Caki2 (cell line): ENCODE results near the gene MLLT6. TPM values are rescaled to one million over a fixed set of nuclear protein-coding genes. Genes with fewer than 3 reads are reported as not detected.
A peak's percentile ranks its signal among the peaks of the same experiment; 100 is the strongest.

Experiments
- DNase-seq: peaks from one replicate; pipeline ENCODE4 v3.0.0-alpha.2; 2015; ENCODE audit warnings: low read depth
- in situ Hi-C: cut with HindIII; loops from 2 replicates; pipeline ENCODE4 v1.10.0; 2016; ENCODE audit warnings: low sequenced_read_pairs, low pct_unique_long_range_greater_than_20kb, mixed read lengths
- total RNA-seq: library from RNA; depleted of rRNA; stranded (reverse); fragments of >200 nt; shearing (Covaris generic); gene quantifications from 2 replicates; pipeline ENCODE4 v1.2.3, GENCODE V29; 2014; ENCODE audit warnings: low replicate concordance

The MLLT6 gene
- total RNA-seq, 1 experiment from 2014 or later = 27.9 TPM

GRCh38 chr17:38733982-38734973, 29.2 kb downstream of the MLLT6 start:
- no peak for DNase-seq
- in situ Hi-C loops = no loop called here

GRCh38 chr17:38735161-38735997, 30.3 kb downstream of the MLLT6 start:
- in situ Hi-C loops = no loop called here
- peak; percentile 34 for DNase-seq

DNA sequence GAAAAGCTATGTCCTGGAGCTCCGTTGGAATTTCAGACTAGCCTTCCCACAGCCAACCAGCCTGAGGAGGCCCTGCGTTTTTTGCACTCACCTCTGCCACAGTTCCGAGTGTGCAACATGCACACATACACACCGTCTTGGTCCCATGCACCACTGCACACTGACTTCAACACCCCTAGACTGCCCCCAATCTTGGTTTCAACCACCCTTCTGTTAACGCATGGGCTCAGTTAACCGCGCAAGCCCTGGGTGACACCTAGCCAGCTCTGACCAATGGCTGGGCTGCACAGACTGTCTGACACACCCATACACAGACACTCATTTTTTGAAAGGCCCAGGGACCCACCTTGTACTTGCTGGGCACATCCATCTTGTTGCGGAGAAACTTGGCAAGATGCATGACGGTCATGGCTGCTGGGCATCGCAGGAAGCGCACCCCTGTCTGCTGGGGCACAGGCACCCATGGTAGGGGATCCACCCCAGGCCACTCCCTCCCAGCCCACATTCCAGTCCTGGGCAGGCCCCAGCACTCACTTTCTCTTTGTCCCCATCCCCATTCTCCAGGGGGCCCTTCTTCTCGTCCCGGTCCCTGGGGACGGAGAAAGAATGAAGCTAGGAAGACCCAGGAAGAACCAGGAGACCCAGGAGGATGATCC, 33.1 kb downstream of the MLLT6 start:
- DNase-seq = no peak
- in situ Hi-C loops = no loop called here

DNA sequence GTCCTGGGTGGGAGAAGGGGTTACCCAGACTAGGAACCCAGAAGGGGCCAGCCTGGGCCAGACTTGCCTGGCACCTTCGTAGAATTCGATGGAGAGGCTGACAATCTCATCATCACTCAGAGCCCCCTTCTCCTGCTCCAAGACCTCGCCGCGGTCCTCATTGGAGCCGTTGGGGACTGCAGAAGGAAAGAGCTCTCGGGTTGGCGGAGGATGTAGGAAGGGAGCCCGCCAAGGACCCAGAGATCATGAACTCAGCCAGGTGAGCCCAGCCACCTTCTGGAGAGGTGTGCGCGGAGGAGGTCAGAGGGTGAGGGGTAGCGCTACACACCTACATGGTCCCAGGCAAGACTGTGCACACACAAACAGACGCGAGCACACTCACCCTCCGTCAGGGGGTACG, 33.6 kb downstream of the MLLT6 start:
- DNase-seq = no peak
- in situ Hi-C loops = no loop called here

- no peak for DNase-seq
- in situ Hi-C loops = no loop called here
Observed at GRCh38 chr17:38739305-38739704, 34.2 kb downstream of the MLLT6 start.

GRCh38 chr17:38740044-38740443, 35.0 kb downstream of the MLLT6 start:
- in situ Hi-C loops = no loop called here
- DNase-seq = no peak

DNA sequence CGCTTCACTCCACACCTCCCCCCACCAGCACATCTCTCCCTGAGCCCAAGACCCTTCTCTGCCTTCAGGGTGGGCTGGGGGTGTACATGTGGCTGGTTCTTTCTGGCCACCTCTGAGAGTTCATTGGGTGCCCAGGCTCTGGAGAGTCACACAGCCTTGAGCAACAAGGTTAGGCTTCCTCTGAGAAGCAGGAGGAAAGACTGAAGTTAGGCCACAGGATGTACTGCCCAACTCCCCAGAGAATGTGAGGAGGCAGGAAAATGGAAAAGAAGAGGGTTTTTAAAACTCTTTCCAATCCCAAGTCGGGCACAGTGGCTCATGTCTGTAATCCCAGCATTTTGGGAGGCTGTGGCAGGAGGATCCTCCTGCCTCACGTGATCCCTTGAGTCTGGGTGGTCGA, 35.7 kb downstream of the MLLT6 start:
- in situ Hi-C loops = no loop called here
- no peak for DNase-seq

DNA sequence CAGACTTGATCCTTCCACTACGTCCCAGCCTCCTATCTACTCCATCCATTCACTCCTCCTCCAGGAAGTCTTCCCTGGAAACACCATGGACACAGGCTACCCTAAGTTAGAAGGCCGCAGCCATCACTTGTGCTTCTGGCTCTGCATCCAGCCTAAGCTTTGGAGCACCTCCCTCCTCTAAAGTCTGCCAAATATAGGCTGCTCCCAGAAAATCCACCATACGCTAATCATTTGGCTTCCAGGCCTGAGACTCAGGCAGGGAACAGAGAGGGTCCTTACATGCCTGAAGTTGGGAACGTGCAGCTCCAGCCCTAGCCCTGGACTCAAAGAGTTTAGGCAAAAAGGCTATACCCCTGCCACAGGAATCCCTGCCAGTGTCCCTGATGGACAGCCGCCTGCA, 36.4 kb downstream of the MLLT6 start:
- no peak for DNase-seq
- in situ Hi-C loops = no loop called here

GRCh38 chr17:38741921-38742410, 36.9 kb downstream of the MLLT6 start:
- DNase-seq = no peak
- in situ Hi-C loops = no loop called here

DNA sequence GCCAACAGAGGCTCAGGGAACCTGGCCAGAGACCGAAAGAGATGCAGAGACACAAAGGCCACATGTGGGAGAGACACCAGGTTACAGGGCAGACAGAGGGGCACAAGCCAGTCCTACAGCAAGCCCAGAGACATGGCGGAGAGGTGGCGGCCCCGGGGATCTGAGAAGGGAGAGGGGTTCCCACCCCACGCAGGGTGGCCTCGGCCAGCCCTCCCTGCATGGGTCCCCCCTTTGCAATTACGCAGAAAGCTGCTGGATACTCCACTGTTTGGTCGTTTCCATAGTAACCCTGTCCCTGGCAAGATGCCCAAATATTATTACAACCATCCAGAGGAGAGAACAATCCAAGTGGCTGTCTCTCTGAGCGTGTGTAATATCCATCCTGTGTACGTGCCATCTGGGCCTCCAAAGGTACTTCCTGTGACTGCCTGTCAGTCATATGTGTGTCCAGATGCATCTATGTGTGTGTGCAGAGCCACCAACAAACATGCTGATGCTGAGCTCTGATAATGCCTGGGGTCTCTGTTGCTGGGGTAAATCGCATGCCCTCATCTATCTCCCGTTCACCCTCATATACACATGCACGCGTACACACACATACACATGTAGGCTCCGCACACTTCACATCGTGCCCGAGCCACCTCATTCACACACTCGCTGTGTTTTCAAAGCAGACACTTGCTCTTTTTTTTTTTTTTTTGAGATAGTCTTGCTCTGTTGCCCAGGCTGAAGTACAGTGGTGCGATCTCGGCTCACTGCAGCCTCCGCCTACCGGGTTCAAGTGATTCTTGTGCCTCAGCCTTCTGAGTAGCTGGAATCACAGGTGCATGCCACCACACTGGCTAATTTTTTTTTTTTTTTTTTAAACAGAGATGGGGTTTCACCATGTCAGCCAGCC, 37.6 kb downstream of the MLLT6 start:
- DNase-seq = no peak
- in situ Hi-C loops = no loop called here

DNA sequence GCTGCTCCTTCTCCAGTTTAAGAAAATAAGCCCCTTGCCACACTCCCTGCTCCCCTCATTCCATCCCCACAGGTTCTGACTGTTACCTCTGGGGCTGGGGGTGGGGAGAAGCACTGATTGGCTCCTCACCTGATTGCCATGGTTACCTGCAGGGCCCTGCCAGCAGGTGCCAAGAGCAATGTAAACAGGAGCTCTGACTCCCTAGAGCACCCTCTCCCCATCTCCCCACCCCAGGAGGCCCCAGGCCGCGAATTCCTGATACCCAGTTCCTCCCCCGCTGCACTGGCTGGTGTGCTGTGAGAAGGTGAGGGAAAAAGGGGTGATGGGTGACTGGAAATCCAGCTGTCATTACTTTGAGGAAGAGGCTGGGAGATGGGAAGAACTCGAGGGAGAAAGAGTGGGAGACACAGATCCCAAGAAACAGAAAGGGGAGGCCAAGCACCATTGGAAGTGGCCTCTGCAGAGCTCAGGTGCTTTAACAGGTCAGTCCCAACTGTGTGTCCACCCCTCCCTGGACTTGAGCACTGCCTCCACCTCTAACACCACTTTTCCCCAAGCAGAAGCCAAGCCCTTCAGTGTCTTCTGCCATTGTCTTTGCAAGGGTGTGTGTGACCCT, 38.6 kb downstream of the MLLT6 start:
- in situ Hi-C loops = no loop called here
- DNase-seq = no peak

- in situ Hi-C loops = no loop called here
- DNase-seq = peak; percentile 28
Observed at GRCh38 chr17:38745545-38745944, 40.5 kb downstream of the MLLT6 start.

DNA sequence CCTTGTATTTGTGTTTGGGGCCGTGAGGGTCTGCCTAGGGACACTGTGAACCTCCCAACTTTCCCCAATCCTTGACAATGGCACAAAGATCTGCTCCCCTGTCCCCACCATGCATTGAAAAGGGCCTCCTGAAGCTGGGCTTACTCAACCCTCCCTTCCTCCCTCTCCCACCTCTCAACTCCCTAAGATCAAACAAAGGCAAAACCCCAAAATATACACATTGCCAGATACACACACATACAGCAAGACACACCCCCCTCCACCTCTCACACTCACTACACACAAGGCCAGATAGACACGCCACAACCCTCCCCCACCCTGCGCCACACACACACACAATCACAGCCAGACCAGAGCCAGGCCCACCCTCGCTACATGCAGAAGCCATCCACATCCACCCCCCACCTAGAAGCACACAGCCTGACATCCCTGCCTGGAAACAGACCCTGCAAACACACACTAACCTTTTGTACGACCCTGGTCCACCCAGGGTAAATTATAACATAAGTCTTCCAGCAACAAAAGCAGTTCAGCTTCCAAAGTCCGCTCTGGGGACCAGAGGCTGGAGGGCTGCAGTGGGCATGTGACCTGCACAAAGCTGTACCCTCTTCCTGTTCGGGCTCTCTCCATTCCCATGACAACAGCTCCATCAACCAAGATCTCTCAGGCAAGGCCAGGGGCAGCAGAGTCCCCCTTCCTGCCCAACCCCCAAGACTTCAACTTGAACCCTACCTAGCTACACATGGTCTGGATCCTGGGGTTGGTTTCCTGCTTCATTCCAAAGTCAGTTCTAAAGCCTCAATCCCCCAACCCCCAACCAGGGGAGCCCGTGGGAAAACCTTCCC, 41.2 kb downstream of the MLLT6 start:
- no peak for DNase-seq
- in situ Hi-C loops = no loop called here

GRCh38 chr17:38746849-38747462, 41.9 kb downstream of the MLLT6 start:
- in situ Hi-C loops = no loop called here
- no peak for DNase-seq

- DNase-seq = no peak
- in situ Hi-C loops = no loop called here
Observed at GRCh38 chr17:38747463-38748148, 42.5 kb downstream of the MLLT6 start.
